ENCODE results near the gene MPC1.
"Not testable (repeated sequence)": the region's sequence is repeated elsewhere in the genome, so short reads cannot be mapped to it uniquely, and the experiment has no call there.

DNA sequence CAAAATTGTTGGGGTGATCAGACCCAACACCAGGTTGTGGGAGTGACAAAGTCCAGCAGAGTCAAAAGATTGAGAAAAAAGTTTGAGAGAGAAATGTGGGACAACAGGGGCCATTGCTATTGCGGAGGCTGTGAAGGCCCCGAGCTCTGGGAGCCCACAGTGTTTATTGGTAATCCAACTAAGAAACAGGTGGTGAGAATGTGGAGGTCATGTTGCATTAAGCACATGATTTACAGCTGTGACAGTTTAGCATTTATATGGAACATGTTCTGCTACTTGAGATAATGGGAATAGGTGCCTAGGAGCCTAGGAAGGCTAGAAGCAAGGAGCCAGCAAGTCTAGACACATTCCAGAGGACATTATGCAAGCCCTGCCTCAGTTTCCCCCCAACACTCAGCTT is 37.8 kb downstream of the MPC1 start:
- TF ChIP-seq, protein P1, sequence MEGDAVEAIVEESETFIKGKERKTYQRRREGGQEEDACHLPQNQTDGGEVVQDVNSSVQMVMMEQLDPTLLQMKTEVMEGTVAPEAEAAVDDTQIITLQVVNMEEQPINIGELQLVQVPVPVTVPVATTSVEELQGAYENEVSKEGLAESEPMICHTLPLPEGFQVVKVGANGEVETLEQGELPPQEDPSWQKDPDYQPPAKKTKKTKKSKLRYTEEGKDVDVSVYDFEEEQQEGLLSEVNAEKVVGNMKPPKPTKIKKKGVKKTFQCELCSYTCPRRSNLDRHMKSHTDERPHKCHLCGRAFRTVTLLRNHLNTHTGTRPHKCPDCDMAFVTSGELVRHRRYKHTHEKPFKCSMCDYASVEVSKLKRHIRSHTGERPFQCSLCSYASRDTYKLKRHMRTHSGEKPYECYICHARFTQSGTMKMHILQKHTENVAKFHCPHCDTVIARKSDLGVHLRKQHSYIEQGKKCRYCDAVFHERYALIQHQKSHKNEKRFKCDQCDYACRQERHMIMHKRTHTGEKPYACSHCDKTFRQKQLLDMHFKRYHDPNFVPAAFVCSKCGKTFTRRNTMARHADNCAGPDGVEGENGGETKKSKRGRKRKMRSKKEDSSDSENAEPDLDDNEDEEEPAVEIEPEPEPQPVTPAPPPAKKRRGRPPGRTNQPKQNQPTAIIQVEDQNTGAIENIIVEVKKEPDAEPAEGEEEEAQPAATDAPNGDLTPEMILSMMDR (IDR thresholded peaks at IDR 0.05), result not testable (repeated sequence)
- TF ChIP-seq POLR2A (IDR thresholded peaks at IDR 0.05), result not testable (repeated sequence)

Data from right lobe of liver (tissue), 4 donors.